ENCODE measurements around the gene CPLX3. TPM values are rescaled to one million over a fixed set of nuclear protein-coding genes. Genes with fewer than 3 reads are reported as not detected.

CPLX3 gene
- total RNA-seq, 1 donor from 2014 or later = not detected

DNA sequence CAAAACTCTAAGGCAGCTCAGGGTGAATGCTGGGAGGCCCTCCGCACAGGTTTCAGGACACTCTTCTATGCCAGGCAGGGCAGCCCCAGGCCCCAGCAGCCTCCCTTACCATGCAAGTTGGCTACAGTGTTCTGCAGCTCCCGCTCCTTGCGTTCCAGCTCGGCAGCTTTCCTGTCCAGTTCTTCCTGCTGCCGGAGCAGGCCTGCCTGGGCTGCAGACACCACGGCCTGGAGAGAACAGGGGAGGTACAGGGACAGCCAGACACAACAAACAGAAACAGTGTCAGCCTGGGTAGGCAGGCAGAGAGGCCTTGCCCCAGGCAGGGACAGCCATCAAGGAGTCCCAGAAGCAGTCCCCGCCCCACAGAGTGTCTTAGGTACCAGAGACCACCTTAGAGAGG lies 25.5 kb downstream of the CPLX3 start:
- Histone ChIP-seq H3K4me3 (ENCODE audit: low read length in 3 of 3) (no peak overlapping the region), H3K36me3 (ENCODE audit: control insufficient read depth in 3 of 3, insufficient read depth in 3 of 3, low read length in 3 of 3) (peaks cover 50 to 62% (median 57%) of the 10 kb centered on the region in 3 donors), H3K9ac (ENCODE audit: low read depth in 1 of 3, low read length in 3 of 3) (no peak overlapping the region), H3K27ac (ENCODE audit: low read depth, low read length) (no peak overlapping the region), H3K27me3 (ENCODE audit: control insufficient read depth in 3 of 3, insufficient read depth in 3 of 3, low read length in 3 of 3) (no peaks in the 10 kb centered on the region), H3K4me1 (ENCODE audit: control insufficient read depth in 3 of 3, insufficient read depth in 3 of 3, low read length in 3 of 3) (peaks cover 18 to 32% (median 18%) of the 10 kb centered on the region in 3 donors), H3K9me3 (ENCODE audit: control insufficient read depth in 3 of 3, low read length in 3 of 3) (no peaks in the 10 kb centered on the region)

DNA sequence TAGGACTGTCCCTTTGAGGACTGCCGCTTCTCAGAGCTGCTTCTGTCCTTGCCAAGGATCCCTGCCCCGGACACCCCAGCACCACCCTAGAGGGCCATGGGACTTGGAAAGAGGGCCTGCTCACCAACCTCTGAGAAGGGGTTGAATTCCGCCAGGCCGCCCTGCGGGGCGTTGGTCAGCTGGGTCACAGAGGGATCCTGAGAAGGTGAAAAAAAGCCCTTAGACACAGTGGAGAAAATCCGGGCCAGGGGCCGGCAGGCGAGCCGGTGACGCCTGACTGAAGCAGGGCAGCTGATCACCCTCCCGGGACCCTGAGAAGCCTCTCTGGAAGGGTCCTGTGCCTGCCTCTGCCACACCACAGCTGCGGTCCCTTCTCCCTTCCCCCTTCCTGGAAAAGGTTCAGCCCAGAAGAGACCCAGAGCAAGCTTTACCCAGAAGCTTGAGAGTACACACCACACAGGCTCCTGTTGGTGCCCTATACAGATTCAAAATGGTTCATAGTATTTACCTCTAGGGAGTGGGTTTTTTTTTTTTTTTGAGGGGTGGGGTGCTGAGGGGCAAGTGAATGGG lies 28.1 kb downstream of the CPLX3 start:
- H3K4me3 ChIP-seq (ENCODE audit: low read length in 3 of 3) = no peak overlapping the region
- H3K27me3 ChIP-seq (ENCODE audit: control insufficient read depth in 3 of 3, insufficient read depth in 3 of 3, low read length in 3 of 3) = no peaks in the 10 kb centered on the region
- H3K9ac ChIP-seq (ENCODE audit: low read depth in 1 of 3, low read length in 3 of 3) = no peak overlapping the region
- no peak overlapping the region for H3K27ac ChIP-seq (ENCODE audit: low read depth, low read length)
- peaks cover 17 to 36% (median 22%) of the 10 kb centered on the region in 3 donors for H3K4me1 ChIP-seq (ENCODE audit: control insufficient read depth in 3 of 3, insufficient read depth in 3 of 3, low read length in 3 of 3)
- no peaks in the 10 kb centered on the region for H3K9me3 ChIP-seq (ENCODE audit: control insufficient read depth in 3 of 3, low read length in 3 of 3)
- peaks cover 41 to 47% (median 44%) of the 10 kb centered on the region in 3 donors for H3K36me3 ChIP-seq (ENCODE audit: control insufficient read depth in 3 of 3, insufficient read depth in 3 of 3, low read length in 3 of 3)

DNA sequence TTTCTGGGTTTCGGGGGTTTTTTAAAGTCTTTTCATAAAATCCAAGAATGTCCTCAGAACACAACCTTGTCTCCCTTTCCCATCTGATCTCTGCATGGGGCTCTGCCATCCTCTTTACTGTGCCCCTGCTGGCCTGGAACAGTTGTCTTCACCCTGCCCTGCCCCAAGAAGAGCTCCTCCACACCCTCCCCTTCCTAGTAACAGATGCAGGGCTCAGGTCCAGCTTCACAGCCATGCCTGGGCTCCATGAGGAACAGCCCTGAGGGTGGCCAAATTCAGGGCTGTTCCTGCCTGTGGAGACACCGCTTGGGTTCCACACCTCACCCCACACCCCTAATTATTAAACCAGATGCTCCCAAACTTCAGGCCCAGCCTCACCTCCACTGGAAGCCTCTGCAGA lies 29.4 kb downstream of the CPLX3 start:
- peaks cover 17 to 38% (median 22%) of the 10 kb centered on the region in 3 donors for H3K4me1 ChIP-seq (ENCODE audit: control insufficient read depth in 3 of 3, insufficient read depth in 3 of 3, low read length in 3 of 3)
- no peaks in the 10 kb centered on the region for H3K9me3 ChIP-seq (ENCODE audit: control insufficient read depth in 3 of 3, low read length in 3 of 3)
- no peaks in the 10 kb centered on the region for H3K27me3 ChIP-seq (ENCODE audit: control insufficient read depth in 3 of 3, insufficient read depth in 3 of 3, low read length in 3 of 3)
- H3K9ac ChIP-seq (ENCODE audit: low read depth in 1 of 3, low read length in 3 of 3) = no peak overlapping the region
- no peak overlapping the region for H3K27ac ChIP-seq (ENCODE audit: low read depth, low read length)
- H3K4me3 ChIP-seq (ENCODE audit: low read length in 3 of 3) = no peak overlapping the region
- peaks cover 29 to 34% (median 31%) of the 10 kb centered on the region in 3 donors for H3K36me3 ChIP-seq (ENCODE audit: control insufficient read depth in 3 of 3, insufficient read depth in 3 of 3, low read length in 3 of 3)

DNA sequence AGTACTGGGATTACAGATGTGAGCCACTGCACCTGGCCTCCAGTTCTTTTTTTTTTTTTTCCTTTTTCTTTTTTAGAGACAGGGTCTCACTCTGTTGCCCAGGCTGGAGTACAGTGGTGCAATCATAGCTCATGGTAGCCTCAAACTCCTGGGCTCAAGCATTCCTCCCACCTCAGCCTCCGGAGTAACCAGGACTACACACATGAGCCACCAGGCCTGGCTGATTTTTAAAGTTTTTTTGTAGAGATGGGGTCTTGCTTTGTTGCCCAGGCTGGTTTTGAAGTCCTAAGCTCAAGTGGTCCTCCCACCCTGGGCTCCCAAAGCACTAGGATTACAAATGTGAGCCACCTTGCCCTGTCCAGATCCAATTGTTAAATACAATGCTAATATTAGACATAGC lies 30.1 kb downstream of the CPLX3 start:
- Histone ChIP-seq H3K27ac (ENCODE audit: low read depth, low read length) (no peak overlapping the region), H3K4me1 (ENCODE audit: control insufficient read depth in 3 of 3, insufficient read depth in 3 of 3, low read length in 3 of 3) (peaks cover 17 to 38% (median 22%) of the 10 kb centered on the region in 3 donors), H3K36me3 (ENCODE audit: control insufficient read depth in 3 of 3, insufficient read depth in 3 of 3, low read length in 3 of 3) (peaks cover 23 to 28% (median 25%) of the 10 kb centered on the region in 3 donors), H3K9ac (ENCODE audit: low read depth in 1 of 3, low read length in 3 of 3) (no peak overlapping the region), H3K9me3 (ENCODE audit: control insufficient read depth in 3 of 3, low read length in 3 of 3) (no peaks in the 10 kb centered on the region), H3K4me3 (ENCODE audit: low read length in 3 of 3) (no peak overlapping the region), H3K27me3 (ENCODE audit: control insufficient read depth in 3 of 3, insufficient read depth in 3 of 3, low read length in 3 of 3) (no peaks in the 10 kb centered on the region)

DNA sequence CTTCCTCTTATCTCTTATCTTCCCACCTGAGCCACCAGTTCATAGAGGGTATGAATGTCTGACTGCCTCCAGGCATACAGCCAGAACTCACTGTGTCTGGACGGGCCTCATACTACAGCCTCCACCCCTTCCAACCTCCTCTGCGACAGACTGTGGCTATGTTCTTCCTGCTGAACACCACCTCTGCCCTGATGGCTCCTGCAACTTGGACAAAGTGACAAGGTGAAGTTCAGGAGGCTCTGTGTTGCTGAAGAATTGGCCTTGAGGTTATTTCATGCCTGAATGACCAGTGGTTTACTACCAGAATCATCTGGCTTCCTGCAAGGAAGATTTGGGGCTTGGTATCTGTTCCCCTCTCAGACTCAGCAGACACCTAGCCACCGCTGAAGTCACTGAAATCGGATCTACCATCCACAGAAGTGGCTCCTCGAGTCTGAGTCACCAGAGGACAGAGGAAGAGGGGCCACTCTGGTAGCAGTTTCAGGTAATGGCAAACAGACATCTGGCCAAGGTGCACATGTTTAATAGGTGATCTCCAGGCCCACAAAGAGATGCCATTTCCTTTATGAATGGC lies 30.7 kb downstream of the CPLX3 start:
- Histone ChIP-seq H3K27me3 (ENCODE audit: control insufficient read depth in 3 of 3, insufficient read depth in 3 of 3, low read length in 3 of 3) (no peaks in the 10 kb centered on the region), H3K27ac (ENCODE audit: low read depth, low read length) (peak overlapping the region; percentile 3)

DNA sequence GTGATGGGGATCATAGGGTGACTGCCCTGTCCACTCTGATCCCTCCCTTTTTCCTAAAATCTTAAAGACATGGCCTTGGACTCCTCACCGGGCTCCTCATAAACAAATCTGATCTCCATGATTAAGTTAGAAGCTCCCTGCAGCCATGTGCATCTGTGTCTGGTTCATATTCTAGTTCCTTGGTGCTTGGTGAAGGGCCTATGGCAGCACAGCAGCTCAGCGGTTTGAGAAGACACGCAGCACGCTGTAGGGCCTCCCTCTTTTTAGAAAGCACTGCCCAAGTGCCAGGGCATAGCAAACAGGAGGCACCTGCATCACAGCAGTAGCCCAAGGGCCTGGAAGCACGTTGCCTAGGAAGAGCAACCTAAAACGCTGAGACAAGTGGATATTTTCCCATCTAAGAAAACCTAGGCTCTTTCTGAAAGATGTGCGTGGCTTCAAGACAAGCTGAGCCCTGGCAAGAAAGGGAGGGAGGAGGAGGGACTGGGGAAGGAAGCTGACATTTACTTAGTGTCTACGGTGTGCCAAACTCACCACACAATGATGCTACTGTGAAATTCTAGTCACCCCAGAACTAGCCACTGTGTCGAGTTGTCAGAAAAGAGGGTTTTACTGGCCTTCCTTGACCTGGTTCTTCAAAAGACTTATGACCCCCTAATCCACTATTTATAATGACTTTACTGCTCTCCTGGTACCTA lies 31.4 kb downstream of the CPLX3 start:
- Histone ChIP-seq H3K27me3 (ENCODE audit: control insufficient read depth in 3 of 3, insufficient read depth in 3 of 3, low read length in 3 of 3) (no peaks in the 10 kb centered on the region), H3K9ac (ENCODE audit: low read depth in 1 of 3, low read length in 3 of 3) (peak overlapping the region in 1 of 3 donors; percentile 40), H3K4me3 (ENCODE audit: low read length in 3 of 3) (no peak overlapping the region), H3K27ac (ENCODE audit: low read depth, low read length) (peak overlapping the region; percentile 3), H3K9me3 (ENCODE audit: control insufficient read depth in 3 of 3, low read length in 3 of 3) (no peaks in the 10 kb centered on the region), H3K4me1 (ENCODE audit: control insufficient read depth in 3 of 3, insufficient read depth in 3 of 3, low read length in 3 of 3) (peaks cover 17 to 38% (median 22%) of the 10 kb centered on the region in 3 donors), H3K36me3 (ENCODE audit: control insufficient read depth in 3 of 3, insufficient read depth in 3 of 3, low read length in 3 of 3) (peaks cover 11 to 15% (median 14%) of the 10 kb centered on the region in 3 donors)

More for the DNA sequence above, 30.7 kb downstream of the CPLX3 start:
- Histone ChIP-seq H3K9me3 (ENCODE audit: control insufficient read depth in 3 of 3, low read length in 3 of 3) (no peaks in the 10 kb centered on the region), H3K4me1 (ENCODE audit: control insufficient read depth in 3 of 3, insufficient read depth in 3 of 3, low read length in 3 of 3) (peaks cover 17 to 38% (median 22%) of the 10 kb centered on the region in 3 donors), H3K4me3 (ENCODE audit: low read length in 3 of 3) (no peak overlapping the region), H3K9ac (ENCODE audit: low read depth in 1 of 3, low read length in 3 of 3) (peak overlapping the region in 1 of 3 donors; percentile 40), H3K36me3 (ENCODE audit: control insufficient read depth in 3 of 3, insufficient read depth in 3 of 3, low read length in 3 of 3) (peaks cover 17 to 21% (median 19%) of the 10 kb centered on the region in 3 donors)

DNA sequence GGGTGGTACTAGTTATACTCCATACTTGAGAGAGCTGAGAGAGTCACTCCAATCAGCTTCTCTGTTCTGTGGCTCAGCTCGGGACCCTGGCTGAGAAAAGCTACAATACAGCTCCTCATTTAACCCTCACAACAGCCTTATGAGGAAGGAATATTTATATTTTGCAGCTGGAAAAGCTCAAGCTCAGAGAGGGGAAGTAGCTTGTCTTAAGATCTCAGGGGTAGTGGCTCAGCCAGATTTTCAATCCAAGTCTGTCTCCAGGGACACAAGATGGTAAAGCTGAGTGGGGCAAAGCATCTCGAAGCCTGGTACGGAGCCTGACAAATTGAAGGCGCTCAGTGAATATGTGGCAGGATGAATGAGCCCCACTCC lies 31.9 kb downstream of the CPLX3 start:
- H3K27ac ChIP-seq (ENCODE audit: low read depth, low read length) = no peak overlapping the region
- H3K9me3 ChIP-seq (ENCODE audit: control insufficient read depth in 3 of 3, low read length in 3 of 3) = no peaks in the 10 kb centered on the region
- peaks cover 5 to 10% (median 8%) of the 10 kb centered on the region in 3 donors for H3K36me3 ChIP-seq (ENCODE audit: control insufficient read depth in 3 of 3, insufficient read depth in 3 of 3, low read length in 3 of 3)
- no peak overlapping the region for H3K9ac ChIP-seq (ENCODE audit: low read depth in 1 of 3, low read length in 3 of 3)
- H3K4me1 ChIP-seq (ENCODE audit: control insufficient read depth in 3 of 3, insufficient read depth in 3 of 3, low read length in 3 of 3) = peaks cover 17 to 40% (median 23%) of the 10 kb centered on the region in 3 donors
- H3K27me3 ChIP-seq (ENCODE audit: control insufficient read depth in 3 of 3, insufficient read depth in 3 of 3, low read length in 3 of 3) = no peaks in the 10 kb centered on the region
- no peak overlapping the region for H3K4me3 ChIP-seq (ENCODE audit: low read length in 3 of 3)

DNA sequence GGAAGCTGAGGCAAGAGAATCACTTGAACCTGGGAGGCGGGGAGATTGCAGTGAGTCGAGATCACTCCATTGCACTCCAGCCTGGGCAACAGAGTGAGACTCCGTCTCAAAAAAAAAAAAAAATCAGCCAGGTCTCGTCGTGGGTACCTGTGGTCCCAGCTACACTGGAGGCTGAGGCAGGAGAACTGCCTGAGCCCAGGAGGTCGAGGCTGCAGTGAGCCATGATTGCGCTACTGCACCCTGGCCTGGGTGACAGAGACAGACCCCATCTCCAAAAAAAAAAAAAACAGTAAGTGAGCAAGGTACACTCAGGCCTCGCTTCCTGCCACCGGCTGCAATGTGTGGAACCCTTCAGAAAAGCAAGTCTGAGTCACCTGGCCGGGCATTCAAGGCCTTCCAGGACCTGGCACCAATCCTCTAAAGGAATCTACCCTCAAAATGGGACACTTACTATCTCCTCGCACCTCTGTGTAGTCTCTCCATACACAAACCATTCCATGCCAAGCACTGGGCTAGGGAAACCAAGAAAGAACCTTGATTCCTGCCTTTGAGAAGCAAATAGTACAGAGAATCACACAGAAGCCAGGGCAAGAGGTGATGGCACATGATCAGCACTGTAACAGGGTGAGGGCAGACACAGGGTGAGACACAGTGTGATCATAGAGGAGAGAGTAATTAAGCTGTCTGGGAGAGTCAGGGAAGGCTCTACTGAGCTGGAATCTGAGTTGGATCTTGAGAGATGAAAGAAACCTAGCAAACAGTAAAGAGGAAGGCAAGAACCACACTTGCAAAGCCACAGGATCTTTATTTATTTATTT lies 37.0 kb downstream of the CPLX3 start:
- peaks cover 0 to 5% (median 4%) of the 10 kb centered on the region in 3 donors for H3K36me3 ChIP-seq (ENCODE audit: control insufficient read depth in 3 of 3, insufficient read depth in 3 of 3, low read length in 3 of 3)
- H3K9ac ChIP-seq (ENCODE audit: low read depth in 1 of 3, low read length in 3 of 3) = no peak overlapping the region
- peaks cover 18 to 37% (median 23%) of the 10 kb centered on the region in 3 donors for H3K4me1 ChIP-seq (ENCODE audit: control insufficient read depth in 3 of 3, insufficient read depth in 3 of 3, low read length in 3 of 3)
- no peak overlapping the region for H3K4me3 ChIP-seq (ENCODE audit: low read length in 3 of 3)
- H3K9me3 ChIP-seq (ENCODE audit: control insufficient read depth in 3 of 3, low read length in 3 of 3) = no peaks in the 10 kb centered on the region
- no peaks in the 10 kb centered on the region for H3K27me3 ChIP-seq (ENCODE audit: control insufficient read depth in 3 of 3, insufficient read depth in 3 of 3, low read length in 3 of 3)
- no peak overlapping the region for H3K27ac ChIP-seq (ENCODE audit: low read depth, low read length)

DNA sequence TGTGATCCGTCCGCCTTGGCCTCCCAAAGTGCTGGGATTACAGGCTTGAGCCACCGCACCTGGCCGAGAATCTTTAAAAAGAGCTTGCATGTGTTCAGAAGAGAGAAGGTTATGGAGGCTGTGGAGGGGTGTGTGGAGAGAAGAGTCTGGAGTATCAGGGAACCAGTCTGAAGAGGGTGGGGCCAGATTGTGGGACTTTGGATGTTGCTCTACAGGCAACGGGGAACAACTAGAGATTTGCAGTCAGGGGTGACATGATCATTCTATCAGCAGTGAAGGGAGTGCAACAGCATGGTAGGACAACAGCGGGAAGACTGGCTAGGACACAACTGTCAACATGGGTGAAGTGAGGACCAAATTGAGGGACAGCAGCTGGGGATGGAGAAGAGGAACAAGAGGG lies 37.9 kb downstream of the CPLX3 start:
- no peak overlapping the region for H3K9ac ChIP-seq (ENCODE audit: low read depth in 1 of 3, low read length in 3 of 3)
- no peak overlapping the region for H3K4me3 ChIP-seq (ENCODE audit: low read length in 3 of 3)
- no peaks in the 10 kb centered on the region for H3K9me3 ChIP-seq (ENCODE audit: control insufficient read depth in 3 of 3, low read length in 3 of 3)
- peaks cover 23 to 39% (median 25%) of the 10 kb centered on the region in 3 donors for H3K4me1 ChIP-seq (ENCODE audit: control insufficient read depth in 3 of 3, insufficient read depth in 3 of 3, low read length in 3 of 3)
- H3K36me3 ChIP-seq (ENCODE audit: control insufficient read depth in 3 of 3, insufficient read depth in 3 of 3, low read length in 3 of 3) = peaks cover 0 to 6% (median 5%) of the 10 kb centered on the region in 3 donors
- H3K27ac ChIP-seq (ENCODE audit: low read depth, low read length) = no peak overlapping the region
- no peaks in the 10 kb centered on the region for H3K27me3 ChIP-seq (ENCODE audit: control insufficient read depth in 3 of 3, insufficient read depth in 3 of 3, low read length in 3 of 3)
